Activated CD4-positive, CD25-positive, alpha-beta regulatory T cell treated with anti-CD3 and anti-CD28 coated beads, Interleukin-2, amount 50 U/mL, for 24 hours (primary cell): Measurements from ENCODE around the gene SERINC4.

Experiments used
- ATAC-seq, 2 donors: fragments of 150-1000 bp; cut with Tn5 transposase; one replicate each; pipeline ENCODE4 v1.10.0; 2021; ENCODE audit warnings: mild to moderate bottlenecking in 1 of 2, moderate library complexity in 1 of 2

Gene SERINC4

GRCh38 chr15:43795997-43796396 lies 4.0 kb downstream of the SERINC4 start:
- no peak for ATAC-seq

- ATAC-seq = no peak
These were observed 4.8 kb downstream of the SERINC4 start for GRCh38 chr15:43795197-43795596.

GRCh38 chr15:43794269-43795037 lies 5.6 kb downstream of the SERINC4 start:
- no peak for ATAC-seq

GRCh38 chr15:43793647-43794046 lies 6.4 kb downstream of the SERINC4 start:
- no peak for ATAC-seq

- no peak for ATAC-seq
These were observed 7.1 kb downstream of the SERINC4 start for GRCh38 chr15:43792761-43793476.

DNA sequence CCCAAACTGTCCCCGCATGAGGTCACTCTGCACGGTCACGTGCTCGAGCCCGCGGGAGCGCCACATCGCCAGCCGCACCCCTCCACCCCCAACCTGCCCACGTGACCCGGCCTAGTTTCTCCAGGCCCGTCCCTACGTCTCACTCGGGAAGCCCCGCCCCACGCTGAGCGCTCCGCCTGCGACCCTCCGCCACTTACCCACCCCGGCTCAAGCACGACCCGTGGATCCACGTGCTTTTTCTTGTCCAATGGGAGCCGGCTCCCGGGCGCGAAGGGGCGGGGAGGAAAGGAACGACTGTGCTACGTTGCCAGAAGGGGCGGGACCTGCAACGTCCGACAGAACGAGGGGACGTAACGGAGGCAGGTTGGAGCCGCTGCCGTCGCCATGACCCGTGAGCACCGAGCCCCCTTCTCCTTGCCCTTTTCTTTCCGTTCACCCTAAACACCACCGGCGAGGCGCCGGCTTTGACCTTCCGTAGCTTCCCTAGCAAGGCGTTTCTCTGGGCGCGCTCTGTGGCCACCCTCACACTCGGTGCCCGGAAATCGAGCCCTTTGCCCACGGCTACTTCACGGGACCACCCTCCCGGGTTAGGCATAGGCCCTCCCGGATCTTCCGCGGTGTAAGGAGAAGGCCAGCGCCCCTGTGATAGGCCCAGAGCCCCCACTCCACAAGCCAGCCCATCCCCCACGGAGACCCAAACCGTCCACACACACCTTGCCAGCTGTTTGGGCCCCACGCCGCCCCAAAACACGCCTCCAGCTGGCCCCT lies 7.8 kb downstream of the SERINC4 start, which contains the start of gene SERF2:
Gene SERF2 (plus strand): TSS at position 328 of the 768 bp plus-strand sequence. CDS start 57 bp downstream, at position 385.
- peak; percentile 94 for ATAC-seq

GRCh38 chr15:43789409-43789808 lies 10.6 kb downstream of the SERINC4 start:
- ATAC-seq = no peak

GRCh38 chr15:43779016-43779415 lies 21.0 kb downstream of the SERINC4 start:
- no peak for ATAC-seq

GRCh38 chr15:43777267-43777914 lies 22.6 kb downstream of the SERINC4 start:
- peak; percentile 80 to 81 for ATAC-seq

DNA sequence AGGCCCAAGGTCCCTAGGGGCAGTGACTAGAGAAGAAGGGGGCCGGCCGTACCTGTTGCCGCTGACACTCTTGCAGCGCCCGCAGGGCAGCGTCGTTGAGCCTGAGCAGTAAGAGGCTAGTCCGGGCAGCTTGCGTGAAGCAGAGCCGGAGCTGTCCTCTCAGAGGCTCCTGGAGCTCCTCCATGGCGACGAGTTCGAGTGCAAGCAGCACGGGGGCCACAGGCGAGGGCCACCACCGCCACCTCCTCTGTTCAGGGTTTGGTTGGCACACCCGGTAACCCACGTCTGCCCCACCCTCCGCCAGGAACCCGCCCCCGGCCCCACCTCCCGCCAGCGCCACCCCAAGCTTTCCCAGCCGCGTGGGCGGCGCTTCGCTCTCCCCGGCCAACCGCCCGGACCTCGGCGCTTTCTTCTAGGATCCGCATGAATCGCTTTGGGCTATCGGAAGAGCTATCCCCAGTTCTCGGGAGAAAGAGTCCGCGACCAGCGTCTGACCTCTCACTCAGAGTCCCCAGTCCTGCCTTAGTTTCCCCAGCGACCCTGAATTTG lies 23.2 kb downstream of the SERINC4 start, which contains the start of gene ELL3:
Gene ELL3 (minus strand): TSS at position 249 of the 549 bp plus-strand sequence. CDS start 65 bp downstream, at position 184.
- ATAC-seq = peak; percentile 64 to 65

DNA sequence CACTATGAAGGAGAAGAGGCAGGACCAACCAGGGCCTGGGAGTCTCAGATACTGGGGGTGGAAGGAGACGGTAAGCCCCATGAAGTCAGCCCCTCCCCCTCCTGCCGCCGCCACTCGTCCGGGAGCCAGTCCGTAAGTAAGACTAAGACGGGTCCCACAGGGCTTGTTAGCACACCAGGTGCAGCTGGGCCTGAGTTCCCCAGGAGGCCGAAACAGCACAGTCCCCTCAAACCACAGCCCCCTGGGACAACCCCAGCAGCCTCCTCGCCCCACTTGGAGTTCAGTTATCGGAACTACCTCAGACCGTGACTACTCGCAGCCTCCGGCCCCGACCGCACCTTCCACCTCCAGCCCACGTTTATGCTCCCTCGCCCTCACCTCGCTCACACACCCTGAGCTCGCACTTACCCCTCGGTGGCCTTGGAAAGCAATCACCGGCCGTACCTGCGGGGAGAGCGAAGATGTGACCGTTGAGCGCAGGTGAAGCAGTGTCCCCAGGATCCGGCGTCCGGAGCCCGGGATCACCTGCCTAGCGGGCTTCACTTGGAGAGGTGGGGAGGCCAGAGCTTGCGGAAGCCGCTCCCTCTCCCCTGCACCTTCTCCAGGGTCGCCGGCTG lies 23.8 kb downstream of the SERINC4 start:
- ATAC-seq = peak; percentile 22 to 25

DNA sequence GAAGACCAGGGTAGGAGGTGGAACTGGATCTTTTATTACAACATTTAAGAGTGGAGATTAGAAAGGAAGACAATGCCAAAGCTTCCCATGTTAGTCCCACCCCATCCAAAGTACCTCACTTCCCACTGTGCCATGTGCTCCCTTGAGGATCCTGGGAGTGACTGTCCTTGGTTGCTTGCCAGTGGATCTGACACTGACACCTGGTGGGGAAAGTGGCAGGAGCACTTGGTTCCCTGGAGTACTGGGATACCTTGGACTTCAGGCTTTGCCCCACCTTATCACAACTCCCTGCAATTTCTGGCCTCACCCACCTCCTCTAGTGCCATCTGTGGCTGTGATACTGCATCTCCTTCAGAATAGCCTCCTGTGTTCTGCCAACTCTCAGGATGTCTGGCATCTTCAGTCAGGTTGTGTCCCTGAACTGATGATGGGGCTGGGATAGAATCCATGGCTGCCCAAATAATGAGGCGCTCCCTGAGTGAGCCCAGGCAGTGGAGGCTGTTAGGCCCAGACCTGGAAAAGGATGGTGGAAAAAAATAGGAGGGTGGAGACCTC lies 24.5 kb downstream of the SERINC4 start:
- no peak for ATAC-seq

DNA sequence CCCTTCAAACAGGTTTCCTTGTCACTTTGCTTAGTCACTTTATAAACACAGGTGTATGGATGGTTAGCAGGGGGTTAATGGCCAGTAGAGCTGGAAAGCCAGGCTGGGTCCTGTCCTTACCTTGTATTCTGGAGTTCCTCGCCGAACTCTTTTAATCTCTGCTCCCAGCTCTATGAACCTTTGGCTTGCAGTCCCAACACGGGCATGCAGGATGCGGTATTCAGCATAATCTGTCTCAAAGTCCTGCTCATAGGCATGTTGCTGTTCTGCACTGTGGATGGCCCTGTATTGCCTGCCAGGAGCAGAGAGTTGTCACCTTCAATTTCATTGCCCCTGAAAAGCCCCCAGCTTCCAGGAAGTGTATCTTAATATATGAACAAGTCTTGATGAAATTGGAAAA lies 26.0 kb downstream of the SERINC4 start:
- no peak for ATAC-seq

DNA sequence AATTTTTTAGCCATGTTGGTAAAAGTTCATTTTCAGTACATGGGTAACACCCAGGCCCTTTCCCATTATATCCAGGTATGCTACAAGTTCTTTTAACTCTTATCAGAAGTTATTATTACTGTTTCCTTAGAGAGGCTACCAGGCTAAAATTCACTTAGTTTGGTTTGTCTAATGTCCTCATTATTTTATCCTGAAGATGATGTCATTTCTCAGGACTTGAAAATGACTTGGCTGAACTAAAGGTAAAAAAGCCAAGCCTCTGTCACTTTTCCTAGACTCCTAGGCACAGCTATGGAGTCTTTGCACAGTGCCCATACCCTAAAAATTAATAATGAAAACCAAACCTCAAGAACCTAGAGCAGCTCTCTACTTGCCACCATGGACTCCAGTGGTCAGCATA lies 27.4 kb downstream of the SERINC4 start:
- no peak for ATAC-seq

GRCh38 chr15:43771816-43772215 lies 28.2 kb downstream of the SERINC4 start:
- no peak for ATAC-seq

DNA sequence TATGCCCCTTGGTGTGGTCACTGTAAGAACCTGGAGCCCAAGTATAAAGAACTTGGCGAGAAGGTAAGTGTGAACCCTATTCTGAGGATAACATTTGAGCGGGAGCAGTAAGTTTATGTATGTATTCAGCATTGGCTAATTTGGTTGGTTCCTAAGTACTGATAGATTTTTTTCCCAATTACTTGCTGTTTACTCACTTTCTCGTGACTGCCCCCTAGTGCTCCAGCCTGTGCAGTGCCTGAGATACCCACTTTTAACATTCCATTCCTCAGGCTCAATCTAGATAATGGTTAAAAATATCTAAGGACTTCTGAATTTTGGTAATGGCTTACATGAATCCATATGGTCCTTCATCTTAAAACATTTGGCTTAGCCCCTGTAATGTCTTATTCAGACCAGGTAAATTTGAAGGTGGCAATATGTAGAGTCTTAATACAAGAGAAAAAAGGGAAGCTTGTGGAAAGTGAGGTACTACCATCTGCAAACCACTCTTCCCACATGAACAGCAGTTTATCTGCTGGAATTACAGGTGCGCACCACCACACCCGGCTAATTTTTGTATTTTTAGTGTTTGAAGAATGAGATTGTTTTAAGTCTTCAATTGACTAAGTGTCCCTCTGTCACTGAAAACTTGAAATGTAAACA lies 30.3 kb downstream of the SERINC4 start:
- ATAC-seq = peak in 1 of 2 donors; percentile 53

GRCh38 chr15:43763819-43764446 lies 36.1 kb downstream of the SERINC4 start:
- no peak for ATAC-seq

DNA sequence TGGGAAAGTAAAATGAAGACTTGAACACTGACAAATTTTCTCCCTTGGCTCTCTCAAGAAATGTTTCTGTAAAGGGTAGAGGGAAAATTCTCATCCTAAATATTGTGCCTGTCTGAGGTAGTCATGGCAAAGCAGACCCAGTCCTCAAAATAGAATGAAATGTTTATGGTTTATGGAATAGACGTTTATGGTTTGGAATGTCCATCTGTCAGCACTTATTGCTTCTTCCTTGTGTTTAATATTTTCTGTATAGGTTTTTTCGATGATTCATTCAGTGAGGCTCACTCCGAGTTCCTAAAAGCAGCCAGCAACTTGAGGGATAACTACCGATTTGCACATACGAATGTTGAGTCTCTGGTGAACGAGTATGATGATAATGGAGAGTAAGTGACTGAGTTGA lies 37.2 kb downstream of the SERINC4 start:
- no peak for ATAC-seq

GRCh38 chr15:43751885-43752284 lies 48.1 kb downstream of the SERINC4 start:
- no peak for ATAC-seq

DNA sequence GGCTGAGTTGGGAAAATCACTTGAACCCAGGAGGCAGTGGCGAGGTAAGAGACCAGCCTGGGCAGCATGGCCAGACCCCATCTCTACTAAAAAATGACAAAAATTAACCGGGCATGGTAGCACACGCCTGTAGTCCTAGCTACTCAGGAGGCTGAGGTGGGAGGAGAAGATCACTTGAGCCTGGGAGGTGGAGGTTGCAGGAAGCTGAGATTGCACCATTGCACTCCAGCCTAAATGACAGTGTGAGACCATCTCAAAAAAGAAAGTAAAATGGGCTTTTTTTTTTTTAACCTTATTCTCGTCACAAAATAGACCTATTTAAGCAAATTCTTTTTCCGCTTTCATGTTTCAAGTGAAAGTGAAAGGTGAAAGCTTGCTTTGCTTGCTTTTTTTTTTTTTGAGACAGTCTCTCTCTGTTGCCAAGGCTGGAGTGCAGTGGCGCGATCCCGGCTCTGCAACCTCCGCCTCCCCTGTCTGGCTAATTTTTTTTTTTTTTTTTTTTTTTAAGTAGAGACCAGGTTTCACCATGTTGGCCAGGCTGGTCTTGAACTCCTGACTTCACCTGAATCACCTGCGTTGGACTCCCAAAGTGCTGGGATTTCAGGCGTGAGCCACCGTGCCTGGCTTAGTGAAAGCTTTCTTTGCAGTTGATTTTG lies 50.2 kb downstream of the SERINC4 start:
- ATAC-seq = peak; percentile 33 to 36
